HG02610 (cell line): ENCODE measurements around the gene VSX2.
"Not testable (repeated sequence)": the region's sequence is repeated elsewhere in the genome, so short reads cannot be mapped to it uniquely, and the experiment has no call there.

Experiments used
- ATAC-seq: cut with Tn5 transposase; IDR thresholded peaks from one replicate; pipeline ENCODE4 v1.9.1; 2021; ENCODE audit warnings: mild to moderate bottlenecking, moderate library complexity; ENCODE audit not compliant: unreplicated experiment

Gene VSX2

DNA sequence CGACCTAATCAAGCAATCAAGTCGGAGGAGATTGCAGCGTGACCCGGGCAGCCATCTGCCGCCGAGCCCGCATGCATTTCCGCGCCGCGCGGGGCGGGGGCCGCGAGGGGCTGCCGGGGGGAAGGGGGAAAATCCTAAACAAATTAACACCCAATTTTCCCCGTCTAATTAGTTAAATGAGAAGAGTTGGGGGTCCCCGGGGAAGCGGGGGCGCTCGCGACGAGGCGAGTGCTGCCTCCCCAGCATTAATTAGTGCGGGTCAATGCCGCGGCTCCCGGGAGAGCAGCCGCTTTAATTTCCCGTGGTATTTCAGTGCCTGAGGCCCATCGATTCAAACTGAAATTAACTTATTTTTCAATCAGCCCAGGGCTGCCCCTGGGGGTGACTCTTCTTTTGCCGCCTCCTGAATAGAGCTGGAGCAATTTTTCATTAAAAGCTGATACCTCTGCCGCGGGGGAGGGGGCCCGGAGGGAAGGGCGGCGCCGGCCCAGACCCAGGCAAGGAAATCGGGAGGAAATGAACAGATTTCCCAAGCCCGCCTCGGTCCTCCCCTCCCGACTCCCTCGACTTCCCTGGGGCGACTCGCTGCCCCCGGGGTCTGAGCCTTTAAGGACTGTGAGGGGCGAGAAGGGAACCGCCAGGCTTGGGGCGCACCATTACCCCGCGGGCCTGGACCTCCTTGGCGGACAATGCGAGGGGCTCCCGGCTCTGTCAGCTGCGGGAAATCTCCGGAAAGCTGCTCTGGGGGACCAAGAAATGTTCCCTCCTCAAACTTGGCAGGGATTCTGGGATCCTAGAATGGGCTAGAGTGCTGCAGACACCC lies 18.9 kb downstream of the VSX2 start:
- ATAC-seq, result no peak

DNA sequence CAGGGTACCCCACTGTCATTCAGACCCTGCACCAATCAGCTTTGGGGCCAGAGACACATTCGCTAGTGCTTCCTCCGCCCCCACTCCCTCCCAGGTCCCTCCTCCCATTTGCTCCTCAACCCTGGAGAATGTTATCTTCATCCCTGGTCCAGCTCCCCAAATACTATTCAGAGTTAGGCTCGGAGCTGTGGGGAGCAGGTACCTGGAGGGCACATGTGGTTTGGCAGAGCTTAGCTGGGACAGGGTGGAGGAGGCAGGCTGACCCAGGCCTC lies 19.5 kb downstream of the VSX2 start:
- ATAC-seq, result no peak

DNA sequence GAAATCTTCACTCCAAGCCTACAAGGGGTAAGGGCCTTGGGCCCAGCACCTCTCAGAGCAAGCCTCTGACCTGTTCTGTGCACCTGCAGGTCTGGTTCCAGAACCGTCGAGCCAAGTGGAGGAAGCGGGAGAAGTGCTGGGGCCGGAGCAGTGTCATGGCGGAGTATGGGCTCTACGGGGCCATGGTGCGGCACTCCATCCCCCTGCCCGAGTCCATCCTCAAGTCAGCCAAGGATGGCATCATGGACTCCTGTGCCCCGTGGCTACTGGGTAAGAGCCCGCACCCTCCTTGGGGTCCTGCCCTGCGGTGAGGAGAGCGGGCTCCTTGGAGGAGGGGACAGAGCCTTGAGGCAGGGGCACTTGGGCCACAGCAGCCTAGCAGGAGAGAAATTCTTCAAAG lies 20.3 kb downstream of the VSX2 start:
- no peak for ATAC-seq

DNA sequence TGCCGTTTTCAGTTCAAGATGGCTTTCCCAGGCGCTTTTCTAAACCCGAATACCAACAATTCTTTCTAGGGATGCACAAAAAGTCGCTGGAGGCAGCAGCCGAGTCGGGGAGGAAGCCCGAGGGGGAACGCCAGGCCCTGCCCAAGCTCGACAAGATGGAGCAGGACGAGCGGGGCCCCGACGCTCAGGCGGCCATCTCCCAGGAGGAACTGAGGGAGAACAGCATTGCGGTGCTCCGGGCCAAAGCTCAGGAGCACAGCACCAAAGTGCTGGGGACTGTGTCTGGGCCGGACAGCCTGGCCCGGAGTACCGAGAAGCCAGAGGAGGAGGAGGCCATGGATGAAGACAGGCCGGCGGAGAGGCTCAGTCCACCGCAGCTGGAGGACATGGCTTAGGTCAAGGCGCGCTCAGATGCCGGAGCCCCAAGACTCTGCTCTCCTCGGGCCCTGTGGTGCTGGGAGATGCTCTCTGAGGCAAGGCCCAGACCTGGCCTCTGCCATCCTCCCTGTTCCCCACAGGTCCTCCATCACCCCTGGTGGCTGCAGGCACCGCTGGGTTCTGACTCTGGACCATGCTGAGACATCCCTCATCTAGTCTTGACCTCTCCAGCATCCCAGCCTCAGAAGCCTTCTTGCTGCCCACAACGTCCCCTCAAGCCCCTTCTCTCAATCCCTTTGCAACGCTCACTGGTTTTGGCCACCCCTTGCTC lies 21.4 kb downstream of the VSX2 start:
- ATAC-seq, result no peak

DNA sequence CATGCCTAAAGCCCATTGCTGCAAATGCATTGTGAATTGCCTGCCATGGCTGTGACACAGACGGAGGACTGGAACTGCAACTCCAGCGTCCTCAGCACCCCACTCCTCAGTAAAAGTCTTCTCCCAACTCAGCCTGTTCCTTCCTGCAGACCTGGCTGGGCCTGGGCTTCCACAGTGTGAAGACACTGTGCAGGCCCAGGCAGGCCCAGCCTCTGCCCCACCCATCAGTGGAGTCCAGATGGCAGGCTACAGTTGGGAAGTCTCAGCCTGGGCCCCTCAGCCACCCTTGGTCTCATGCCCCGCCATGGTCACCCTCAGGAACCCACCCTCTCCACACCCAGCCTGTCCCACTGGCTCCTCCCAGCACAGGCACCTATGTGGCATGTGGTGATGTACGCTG lies 22.0 kb downstream of the VSX2 start:
- ATAC-seq, result no peak

DNA sequence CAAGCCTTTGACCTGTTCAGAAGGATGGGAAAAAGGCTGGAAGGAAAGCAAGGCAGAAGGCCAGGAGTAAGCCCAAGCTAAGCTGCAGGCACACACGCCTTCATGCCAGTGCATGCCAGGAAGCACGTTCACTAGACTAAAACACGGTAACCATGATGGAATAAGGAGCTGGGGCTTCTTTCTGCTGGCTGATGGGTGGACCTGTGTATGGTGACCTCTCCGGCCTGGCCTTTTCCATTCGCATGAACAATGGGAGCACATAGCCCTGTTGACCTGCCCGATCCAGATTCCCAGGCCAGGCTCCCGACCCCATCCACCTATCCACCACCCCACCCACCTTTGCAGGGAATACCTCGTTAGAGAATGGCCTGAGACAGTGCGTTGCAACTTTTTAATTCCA lies 22.8 kb downstream of the VSX2 start:
- ATAC-seq, result no peak

DNA sequence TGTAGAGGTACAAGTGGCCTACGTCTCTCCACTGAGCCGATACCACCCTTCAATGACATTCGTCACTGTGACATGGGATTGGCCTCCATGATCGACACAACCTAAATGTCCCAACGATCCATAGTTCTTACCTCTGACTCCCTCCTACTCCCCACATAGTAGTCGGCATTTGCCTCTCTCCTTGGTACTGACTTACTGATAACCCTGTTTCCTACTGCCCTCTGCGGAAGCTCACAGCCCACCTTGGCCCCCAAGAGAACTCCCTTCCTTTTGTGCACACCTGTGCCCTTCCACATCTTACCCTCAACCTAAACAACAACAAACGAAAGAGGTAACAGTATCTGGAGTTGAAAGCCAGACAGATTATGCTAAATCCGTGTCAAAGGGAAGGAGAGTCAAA lies 23.9 kb downstream of the VSX2 start:
- no peak for ATAC-seq

DNA sequence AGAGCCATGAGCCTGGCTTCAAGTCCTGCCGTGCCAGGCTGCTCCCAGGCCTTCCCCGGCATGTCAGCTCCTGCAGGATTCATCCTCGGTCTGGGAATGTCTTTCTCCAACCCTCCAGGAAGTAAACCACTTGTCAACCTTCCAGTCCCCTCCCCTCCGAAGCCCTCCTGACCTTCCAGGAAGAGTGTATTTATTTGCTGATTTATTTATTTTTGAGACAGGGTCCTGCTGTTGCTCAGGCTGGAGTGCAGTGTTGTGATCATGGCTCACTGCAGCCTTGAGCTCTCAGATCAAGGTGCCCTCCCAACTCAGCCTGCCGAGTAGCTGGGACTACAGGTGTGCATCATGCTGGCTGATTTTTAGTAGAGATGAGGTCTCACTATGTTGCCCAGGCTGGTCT lies 24.7 kb downstream of the VSX2 start:
- no peak for ATAC-seq

DNA sequence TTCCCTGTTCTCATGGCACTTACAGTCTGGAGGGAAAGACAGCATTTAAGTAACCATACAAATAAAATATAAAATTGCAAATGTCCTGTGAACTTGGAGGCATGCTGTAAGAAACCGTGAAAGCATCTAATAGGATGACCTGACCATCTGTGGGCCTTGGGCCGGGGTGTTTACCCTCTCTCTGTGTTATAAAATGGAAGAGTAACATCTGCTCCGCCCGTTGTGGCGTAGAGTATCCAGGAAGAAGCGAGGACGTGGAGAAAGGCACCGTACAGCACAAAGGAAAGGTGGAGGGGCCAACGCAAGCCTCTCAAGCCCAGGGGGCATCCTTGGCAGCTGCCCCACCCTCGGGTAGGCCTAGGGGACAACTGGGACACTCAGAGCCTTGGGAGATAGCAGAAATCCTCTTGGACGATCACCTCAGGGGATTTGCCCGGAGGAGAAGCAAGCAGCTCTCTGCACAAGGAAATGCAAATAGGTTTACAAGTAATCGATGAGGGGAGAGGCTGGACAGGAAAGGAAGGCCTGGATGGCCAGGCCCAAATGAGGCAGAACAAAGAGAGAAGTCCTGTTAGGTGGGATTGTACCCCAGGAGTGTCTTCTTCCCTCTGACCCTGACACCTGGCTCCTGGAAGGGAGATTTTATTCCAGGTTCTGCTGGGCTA lies 26.2 kb downstream of the VSX2 start:
- no peak for ATAC-seq

DNA sequence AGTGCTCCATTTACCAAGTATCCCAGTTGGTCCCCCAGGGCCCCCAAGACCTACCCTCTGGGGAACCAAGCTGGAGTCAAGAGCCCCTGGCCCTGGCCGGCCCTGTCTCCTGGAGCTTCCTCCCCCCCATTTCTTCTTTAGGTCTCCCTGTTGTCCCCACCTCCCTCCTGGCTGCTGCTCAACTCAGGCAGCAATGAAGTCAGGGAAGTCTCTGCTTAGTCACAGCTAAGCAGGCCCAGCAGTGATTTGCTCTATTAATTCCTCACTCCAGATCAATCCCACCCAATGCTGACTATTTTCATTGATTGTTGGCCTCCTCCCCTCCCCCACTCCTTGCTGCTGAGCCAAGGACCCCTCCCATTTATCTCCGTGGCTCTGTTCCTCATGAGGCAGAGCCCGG lies 28.3 kb downstream of the VSX2 start:
- no peak for ATAC-seq

DNA sequence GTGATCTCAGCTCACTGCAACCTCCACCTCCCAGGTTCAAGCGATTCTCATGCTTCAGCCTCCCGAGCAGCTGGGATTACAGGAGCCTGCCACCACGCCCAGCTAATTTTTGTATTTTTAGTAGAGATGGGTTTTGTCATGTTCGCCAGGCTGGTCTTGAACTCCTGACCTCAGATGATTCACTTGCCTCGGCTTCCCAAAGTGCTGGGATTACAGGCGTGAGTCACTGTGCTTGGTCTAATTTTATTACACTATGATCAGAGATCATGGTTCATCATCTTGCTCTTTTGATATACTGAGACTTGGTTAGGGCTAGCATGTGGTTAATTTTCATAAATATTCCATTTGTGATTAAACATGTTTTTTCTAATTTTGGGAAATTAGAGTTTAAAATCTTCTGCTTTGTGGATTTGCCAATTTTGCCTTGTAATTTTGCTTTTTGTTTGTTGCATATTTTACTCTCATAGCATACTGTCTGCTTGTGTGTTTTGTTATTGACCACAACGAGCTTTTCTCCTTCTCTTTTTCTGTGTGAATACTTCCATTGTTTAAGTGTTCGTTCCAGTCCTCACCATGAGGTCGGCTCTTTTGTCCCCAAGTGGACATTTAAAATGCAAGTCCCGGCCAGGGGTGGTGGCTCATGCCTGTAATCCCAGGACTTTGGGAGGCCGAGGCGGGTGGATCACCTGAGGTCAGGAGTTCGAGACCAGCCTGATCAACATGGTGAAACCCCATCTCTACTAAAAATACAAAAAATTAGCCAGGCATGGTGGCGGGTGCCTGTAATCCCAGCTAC lies 31.3 kb downstream of the VSX2 start:
- ATAC-seq, result not testable (repeated sequence)

DNA sequence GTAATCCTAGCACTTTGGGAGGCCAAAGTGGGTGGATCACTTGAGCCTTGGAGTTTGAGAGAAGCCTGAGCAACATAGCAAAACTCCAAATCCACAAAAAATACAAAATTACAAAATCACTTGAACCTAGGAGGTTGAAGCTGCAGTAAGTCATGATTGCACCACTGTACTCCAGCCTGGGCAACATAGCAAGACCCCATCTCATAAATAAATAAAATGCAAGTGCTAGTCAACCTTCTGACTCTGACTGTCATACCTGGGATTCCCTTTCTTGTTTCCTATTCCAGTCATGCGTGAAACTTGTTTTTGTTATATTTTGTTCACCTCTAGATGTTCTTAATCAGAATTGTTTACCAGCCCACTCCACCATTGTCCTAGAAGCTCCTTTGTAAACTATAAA lies 32.1 kb downstream of the VSX2 start:
- ATAC-seq, result no peak

DNA sequence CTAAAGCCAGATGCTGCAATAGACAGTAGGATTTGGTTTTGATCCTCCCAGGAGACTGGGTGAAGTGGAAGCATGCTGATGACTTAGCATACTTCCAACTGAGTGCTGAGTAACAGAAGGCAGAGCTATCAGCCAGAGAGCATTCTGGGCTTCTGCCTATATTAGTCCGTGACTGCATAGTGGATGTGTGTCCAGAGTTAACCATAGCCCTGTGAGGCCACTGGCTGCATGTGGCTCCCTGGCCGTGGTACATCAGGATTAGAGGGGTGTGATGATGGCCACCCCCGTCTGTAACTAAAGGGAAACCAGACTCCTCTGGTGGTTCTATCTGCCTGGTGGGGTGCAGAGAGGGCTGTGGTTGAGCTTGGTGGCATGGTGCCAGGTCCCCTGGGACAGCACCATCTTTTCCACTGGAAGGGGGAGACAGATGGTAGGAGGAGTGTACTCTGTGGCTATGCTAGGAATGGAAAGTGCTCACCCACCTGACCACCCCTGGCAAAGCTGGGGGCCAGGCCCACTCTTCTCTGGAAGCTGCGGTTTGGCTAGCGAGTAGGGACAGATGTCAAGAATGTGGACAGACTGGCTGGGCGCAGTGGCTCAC lies 36.1 kb downstream of the VSX2 start:
- ATAC-seq, result no peak

DNA sequence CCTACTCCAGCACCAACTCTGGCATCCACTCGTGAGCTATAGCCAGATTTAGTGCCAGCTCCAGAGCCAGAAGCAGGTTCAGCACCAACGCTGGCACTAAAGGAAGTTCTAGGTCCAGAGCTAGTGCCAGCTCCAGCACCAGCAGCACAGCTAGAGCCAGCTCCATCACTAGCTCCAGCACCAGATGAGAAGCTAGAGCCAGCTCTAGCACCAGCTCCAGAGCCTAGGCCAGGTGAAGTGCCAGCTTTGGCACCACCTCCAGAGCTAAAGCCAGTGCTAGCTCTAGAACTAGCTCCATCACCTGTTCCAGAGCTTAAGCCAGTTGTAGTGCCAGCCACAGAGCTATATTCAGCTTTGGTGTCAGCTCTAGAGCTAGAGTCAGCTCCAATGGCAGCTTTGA lies 38.8 kb downstream of the VSX2 start:
- no peak for ATAC-seq

DNA sequence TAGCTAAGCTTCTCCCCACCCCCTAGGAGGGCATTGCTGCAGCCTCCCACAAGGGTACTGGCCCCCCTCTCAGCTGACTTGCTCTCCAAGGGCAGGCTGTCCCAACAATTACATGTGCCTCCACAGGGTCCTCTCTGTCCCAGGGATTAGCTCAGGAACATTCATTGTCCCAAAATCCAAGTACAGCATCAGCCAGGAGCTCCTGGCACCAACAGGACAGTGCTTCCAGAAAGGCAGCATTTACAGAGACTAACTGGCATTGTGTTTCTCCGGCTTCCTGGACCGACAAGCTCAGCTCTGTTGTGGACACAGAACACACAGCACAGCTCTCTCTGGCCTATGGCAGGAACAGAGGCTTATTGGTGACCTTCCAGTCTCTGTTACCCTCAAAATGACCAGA lies 41.8 kb downstream of the VSX2 start:
- ATAC-seq, result no peak

DNA sequence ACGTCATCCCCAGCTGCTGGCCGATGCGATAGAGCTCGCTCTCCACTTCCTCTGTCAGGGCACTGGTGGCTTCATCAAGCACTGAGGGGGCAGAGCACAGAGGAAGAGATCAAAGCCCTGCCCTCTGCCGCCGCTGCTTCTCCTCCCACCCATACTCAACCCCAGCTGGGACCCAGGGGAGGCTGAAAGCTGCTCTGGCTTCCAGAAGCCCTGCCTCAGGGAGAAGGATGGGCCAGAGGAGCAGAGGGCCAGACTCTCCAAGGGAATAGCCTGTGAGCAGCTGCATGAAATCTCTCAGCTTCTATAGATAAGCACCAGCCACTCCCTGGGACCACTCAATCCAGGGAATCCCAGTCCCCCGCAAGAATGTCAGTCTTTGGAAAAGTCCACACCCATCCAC lies 47.5 kb downstream of the VSX2 start:
- no peak for ATAC-seq

DNA sequence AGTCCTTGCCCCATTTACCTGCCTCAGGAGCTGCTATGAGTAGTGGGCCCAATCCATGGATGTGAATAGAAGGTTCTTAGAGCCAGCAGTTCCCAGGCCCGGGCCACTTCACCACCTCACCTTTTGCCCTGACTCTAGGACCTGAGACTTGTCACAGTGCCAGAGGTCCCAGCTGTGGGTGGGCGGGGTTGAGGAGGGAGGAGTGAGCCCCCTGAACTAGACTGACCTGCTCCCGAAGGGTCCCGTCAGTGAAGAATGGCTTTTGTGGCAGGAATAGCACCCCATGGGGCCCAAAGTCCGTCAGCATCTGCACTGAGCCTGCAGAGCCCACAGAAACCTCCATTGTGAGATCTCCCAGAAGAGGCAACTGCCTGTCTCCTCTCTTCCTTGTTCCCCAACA lies 50.6 kb downstream of the VSX2 start:
- ATAC-seq, result no peak

DNA sequence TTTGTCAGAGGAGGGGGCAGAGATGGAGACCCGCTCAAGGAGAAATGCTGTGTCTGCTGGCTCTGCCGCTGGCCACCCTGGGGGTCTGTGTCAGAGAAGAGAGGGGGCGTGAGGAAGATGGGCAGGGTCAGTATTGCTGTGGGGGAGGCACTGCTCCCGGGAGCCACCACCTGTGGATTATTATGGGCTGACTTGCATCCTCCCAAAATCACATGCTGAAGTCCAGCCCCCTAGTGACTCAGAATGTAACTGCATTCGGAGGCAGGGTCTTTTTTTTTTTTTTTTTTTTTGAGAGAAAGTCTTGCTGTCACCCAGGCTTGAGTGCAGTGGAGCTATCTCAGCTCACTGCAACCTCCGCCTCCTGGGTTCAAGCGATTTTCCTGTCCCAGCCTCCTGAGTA lies 51.2 kb downstream of the VSX2 start:
- ATAC-seq, result no peak

DNA sequence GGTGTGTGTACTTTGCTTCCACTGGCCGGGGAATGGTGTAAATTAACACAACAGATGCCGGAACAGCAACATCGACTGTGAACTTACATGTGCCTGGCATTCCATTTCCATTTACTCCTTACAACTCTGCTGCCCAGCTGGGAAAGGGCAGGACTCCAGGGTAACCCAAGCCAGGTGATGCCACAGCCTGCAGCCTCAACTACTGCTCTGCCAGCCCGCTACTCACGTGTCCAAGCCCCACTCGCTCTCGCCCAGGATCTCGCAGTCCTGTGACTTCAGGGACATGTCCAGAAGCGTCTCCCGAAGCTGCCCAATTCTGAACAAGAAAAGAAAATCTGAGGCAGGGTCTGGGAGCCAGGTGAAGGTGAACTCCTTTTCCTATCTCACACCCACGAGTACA lies 52.8 kb downstream of the VSX2 start:
- no peak for ATAC-seq

DNA sequence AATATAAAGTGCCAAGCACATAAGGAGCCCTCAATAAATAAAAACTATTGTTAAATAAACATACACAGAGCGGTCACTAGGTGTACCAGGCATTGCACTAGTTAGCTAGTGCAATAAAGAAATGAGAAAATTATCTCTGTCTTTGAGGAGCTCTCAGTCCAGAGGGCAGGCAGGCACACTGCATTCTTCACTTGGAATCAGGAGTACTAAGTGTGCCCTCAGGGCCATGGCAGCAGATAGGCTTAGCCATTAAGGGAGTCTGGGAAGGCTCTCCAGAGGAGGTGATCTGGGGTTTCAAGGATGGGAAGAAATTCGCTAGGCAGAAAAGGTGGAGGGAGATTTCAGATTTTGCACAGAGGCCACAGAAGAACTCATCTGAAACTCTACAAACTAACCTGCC lies 54.4 kb downstream of the VSX2 start:
- no peak for ATAC-seq

DNA sequence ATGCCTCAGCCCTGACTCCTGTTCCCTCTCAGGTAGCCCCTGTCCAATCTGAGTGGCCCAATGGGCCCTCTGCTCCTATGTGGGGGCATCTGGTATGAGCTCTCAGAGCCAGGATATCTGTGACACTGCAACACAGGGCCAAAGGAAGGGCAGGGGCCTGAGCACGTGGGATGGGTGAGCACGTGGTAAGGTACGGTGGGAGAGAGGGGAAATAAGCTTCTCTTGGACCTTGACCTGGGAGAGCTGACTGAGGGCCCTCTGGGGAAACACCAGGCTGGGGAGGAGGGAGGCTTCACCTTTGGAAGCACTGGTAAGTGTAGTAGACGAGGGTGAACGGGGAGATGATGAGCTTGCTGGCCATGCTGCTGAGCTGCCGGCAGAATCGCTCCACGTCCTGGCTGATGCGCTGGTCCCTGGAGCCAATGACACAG lies 56.8 kb downstream of the VSX2 start:
- no peak for ATAC-seq
